WTC11 (cell line): ENCODE measurements around the gene CUL5.

ENCODE experiments used
- FOXJ3 ChIP-seq: sonication (generic); formaldehyde crosslinking; IDR thresholded peaks from 2 replicates; pipeline ENCODE4 v1.9.0; 2021; ENCODE audit warnings: missing genetic modification reagents, mild to moderate bottlenecking, borderline replicate concordance
- PRDM15 ChIP-seq: sonication (generic); formaldehyde crosslinking; IDR thresholded peaks from 2 replicates; pipeline ENCODE4 v1.8.0; 2022; ENCODE audit warnings: missing genetic modification reagents

DNA sequence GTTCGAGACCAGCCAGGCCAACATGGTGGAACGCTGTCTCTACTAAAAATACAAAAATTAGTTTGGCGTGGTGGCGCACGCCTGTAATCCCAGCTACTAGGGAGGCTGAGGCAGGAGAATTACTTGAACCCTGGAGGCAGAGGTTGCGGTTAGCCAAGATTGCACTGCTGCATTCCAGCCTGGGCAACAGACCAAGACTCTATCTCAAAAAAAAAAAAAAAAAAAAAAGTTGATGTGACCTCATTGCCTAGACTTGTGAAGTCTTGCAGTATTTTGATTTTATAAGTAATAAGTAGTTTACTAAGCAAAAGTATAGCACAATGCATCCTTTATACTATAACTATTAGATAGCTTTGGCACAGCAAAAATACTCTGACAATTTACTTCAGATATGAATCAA, 9.9 kb upstream of the CUL5 start:
- no peak for TF ChIP-seq PRDM15 (CRISPR knock-in tag)
- TF ChIP-seq FOXJ3 (CRISPR knock-in tag) = no peak
